HG03039 (cell line): Measurements from ENCODE around the gene IL1R2.

Experiments used
- ATAC-seq: cut with Tn5 transposase; IDR thresholded peaks from one replicate; pipeline ENCODE4 v1.9.1; 2021; ENCODE audit warnings: mild to moderate bottlenecking, moderate library complexity; ENCODE audit not compliant: unreplicated experiment

The IL1R2 gene

GRCh38 chr2:102037681-102038080 is 45.9 kb downstream of the IL1R2 start:
- no peak for ATAC-seq

- ATAC-seq, result no peak
Measured at GRCh38 chr2:102040229-102040628, 48.5 kb downstream of the IL1R2 start.

- ATAC-seq, result no peak
Measured at GRCh38 chr2:102041351-102041750, 49.6 kb downstream of the IL1R2 start.

GRCh38 chr2:102042196-102043081 is 50.7 kb downstream of the IL1R2 start:
- ATAC-seq, result no peak

GRCh38 chr2:102043560-102043959 is 51.8 kb downstream of the IL1R2 start:
- no peak for ATAC-seq

- ATAC-seq, result no peak
Measured at GRCh38 chr2:102044235-102044896, 52.6 kb downstream of the IL1R2 start.

GRCh38 chr2:102044967-102045489 is 53.3 kb downstream of the IL1R2 start:
- no peak for ATAC-seq

- ATAC-seq, result no peak
Measured at GRCh38 chr2:102045697-102046096, 53.9 kb downstream of the IL1R2 start.

GRCh38 chr2:102046135-102046986 is 54.6 kb downstream of the IL1R2 start:
- no peak for ATAC-seq

- no peak for ATAC-seq
Measured at GRCh38 chr2:102048465-102048864, 56.7 kb downstream of the IL1R2 start.

- no peak for ATAC-seq
Measured at GRCh38 chr2:102049756-102050443, 58.1 kb downstream of the IL1R2 start.

- no peak for ATAC-seq
Measured at GRCh38 chr2:102050854-102051391, 59.2 kb downstream of the IL1R2 start.

GRCh38 chr2:102051692-102052277 is 60.0 kb downstream of the IL1R2 start:
- ATAC-seq, result no peak

GRCh38 chr2:102052365-102052764 is 60.6 kb downstream of the IL1R2 start:
- ATAC-seq, result no peak

- ATAC-seq, result no peak
Measured at GRCh38 chr2:102053096-102053495, 61.3 kb downstream of the IL1R2 start.

- no peak for ATAC-seq
Measured at GRCh38 chr2:102055346-102055990, 63.7 kb downstream of the IL1R2 start.

GRCh38 chr2:102056079-102056581 is 64.4 kb downstream of the IL1R2 start:
- no peak for ATAC-seq

GRCh38 chr2:102057502-102058292 is 65.9 kb downstream of the IL1R2 start:
- no peak for ATAC-seq
